NCI-H82 treated with DMSO at 0.1 percent for 48 hours (cell line): ENCODE measurements around the gene WDR35.

Experiments used
- DNase-seq: peaks from one replicate; lab custom pipeline; 2025; ENCODE audit not compliant: unreplicated experiment; lab: John Stamatoyannopoulos, UW

Gene WDR35

DNA sequence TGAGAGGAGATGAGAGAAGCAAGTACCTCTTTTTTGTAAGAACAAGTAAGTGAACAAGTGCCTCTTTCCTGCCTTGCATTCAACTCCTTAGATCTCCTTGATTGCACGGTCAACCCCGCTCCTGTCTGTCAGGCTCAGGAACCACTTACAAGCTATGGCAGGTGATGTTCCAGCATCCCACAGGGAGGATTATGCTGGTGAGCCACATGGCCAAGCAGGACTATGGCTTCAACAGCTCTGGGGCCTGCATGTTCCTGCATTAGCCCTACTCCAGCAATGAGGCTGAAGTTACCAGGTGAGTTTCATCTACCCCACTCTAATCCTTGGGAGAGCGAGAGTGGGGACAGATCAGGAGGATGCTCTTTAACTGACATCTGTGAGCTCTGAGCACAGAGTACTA is 117.6 kb downstream of the WDR35 start:
- DNase-seq = no peak

- DNase-seq = no peak
These were observed 118.1 kb downstream of the WDR35 start for GRCh38 chr2:19871836-19872235.

DNA sequence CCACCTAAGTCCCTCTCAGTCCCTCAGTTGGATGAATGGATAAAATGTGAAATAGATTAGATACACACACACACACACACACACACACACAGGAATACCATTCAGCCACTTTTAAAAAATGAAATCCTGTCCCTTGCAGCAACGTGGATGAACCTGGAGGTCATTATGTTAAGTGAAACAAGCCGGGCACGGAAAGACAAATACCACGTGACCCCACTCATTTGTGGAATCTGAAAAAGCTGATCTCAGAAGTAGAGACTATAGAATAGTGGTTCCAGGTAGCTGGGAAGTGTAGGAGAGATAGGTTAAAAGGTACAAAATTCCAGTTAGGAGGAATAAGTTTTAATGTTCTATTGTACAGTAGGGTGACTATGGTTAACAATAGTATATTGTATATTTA is 119.1 kb downstream of the WDR35 start:
- DNase-seq = no peak

GRCh38 chr2:19868701-19869580 is 121.0 kb downstream of the WDR35 start:
- DNase-seq = no peak

DNA sequence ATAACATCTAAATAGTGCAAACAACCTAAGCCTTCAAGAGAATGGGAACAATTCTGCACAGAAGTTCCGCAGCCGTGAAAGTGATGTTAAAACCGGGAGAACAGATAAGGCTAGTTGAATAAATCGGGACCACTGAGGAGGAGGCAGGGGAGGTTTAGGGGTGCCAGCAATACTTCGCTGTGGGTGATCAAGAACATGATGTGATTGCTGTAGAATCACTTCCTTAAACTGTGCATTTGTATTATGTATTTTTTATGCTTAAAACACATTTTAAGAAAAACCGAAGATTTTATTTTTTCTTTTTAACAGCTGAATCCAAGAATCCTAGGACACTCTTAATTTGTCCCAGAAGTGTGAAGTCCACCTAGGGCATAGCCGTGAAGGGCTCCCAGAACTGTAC is 121.7 kb downstream of the WDR35 start:
- DNase-seq = no peak

GRCh38 chr2:19866771-19867170 is 123.1 kb downstream of the WDR35 start:
- DNase-seq = no peak

DNA sequence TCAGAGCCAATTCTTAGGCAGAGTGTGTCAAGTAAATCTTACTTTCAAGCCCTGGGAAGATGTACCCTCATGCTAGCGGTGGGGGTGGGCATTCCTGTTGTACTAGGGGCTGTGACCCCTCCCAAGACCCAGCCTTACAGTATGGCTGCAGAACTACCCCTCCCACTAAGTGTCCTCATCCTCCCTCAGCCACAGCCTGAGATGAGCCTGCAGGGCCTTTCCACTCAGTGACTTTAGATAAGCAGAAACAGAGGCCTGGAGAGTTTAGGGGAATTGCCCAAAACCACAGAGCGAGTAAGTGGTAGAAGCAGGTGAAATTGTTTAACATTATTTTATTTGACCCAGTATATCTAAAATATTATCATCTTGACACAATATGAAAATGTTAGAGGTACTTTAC is 124.8 kb downstream of the WDR35 start:
- DNase-seq = no peak

DNA sequence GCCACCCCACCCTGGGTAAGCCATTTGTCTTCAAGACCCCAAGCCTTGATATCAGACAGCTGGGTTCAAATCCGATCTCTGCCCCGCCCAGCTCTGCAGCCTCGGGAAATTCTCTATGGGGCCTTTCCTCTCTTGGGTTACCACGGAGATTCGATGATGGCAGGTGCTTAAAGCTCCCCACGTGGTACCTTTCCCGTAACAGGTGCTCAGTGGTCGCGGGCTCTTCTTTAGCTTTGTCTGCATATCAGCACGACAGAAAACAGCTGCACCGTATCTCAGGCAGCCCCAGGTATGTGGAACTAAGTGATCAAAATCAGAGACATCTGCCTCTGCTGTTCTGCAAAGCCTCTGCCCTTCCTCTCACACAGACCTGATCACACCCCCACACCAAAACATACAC is 125.5 kb downstream of the WDR35 start:
- DNase-seq = no peak

- DNase-seq = no peak
These were observed 126.4 kb downstream of the WDR35 start for GRCh38 chr2:19863303-19864041.

DNA sequence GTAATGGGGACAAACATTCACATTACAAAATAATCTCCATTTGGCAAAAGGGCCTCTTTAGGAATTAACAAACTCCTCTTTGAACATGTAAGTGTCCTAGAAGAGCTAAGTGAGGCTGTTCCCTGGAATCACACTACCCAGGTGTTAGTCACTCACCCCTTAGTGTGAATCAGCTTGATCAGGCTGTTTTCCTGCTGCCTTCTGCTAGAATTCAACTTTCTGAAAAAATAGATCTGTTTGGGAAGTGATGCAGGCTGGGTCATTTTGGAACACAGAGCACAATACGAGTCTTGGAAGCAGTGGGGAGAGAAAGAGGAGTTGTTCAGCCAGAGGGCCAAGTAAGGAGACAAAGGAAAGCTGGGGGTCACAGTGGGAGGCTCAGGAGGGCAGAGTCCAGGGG is 128.1 kb downstream of the WDR35 start:
- no peak for DNase-seq
